Measurements from ENCODE around the gene OR14K1.
"Not testable (repeated sequence)": the region's sequence is repeated elsewhere in the genome, so short reads cannot be mapped to it uniquely, and the experiment has no call there.

OR14K1 gene, protein sequence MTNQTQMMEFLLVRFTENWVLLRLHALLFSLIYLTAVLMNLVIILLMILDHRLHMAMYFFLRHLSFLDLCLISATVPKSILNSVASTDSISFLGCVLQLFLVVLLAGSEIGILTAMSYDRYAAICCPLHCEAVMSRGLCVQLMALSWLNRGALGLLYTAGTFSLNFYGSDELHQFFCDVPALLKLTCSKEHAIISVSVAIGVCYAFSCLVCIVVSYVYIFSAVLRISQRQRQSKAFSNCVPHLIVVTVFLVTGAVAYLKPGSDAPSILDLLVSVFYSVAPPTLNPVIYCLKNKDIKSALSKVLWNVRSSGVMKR

DNA sequence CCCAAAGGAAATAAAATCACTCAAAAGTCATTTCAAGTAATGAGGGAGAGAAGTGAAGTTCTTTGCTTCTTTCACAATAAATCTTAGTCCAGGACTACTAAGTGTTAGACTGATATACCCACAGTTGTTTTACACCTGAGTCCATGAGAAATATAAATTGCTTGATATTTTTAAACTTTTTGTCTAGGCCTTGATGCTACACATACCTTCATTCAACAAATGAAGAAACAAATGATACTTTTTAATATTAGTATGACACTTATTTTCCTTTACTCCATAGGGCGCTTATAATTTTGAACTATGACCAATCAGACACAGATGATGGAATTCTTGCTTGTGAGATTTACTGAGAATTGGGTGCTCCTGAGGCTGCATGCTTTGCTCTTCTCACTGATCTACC is at the start of gene OR14K1:
OR14K1 (plus strand) TSS at position 301 of the 400 bp plus-strand sequence; CDS start at position 301, 0 bp downstream.
- FAIRE-seq, result no peak
- no peak for DNase-seq (ENCODE audit: insufficient read length, low spot score)

- DNase-seq (ENCODE audit: insufficient read length, low spot score), result no peak
- FAIRE-seq, result no peak
These were observed 37.1 kb upstream of the OR14K1 start for GRCh38 chr1:247701338-247701737.

DNA sequence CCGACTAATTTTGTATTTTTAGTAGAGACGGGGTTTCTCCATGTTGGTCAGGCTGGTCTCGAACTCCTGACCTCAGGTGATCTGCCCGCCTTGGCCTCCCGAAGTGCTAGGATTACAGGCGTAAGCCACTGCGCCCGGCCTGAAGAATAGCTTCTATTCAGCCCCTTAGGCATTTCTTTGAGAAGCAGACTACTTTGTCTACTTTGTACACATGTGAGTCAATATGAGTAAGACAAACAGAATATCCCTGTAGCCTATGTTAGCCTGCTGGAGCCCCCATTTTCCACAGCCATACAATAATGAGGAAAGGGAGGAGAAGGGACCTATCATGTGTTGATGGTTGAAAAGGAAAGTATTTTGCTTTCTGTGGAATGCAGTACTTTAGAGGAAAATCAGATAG is 27.7 kb upstream of the OR14K1 start:
- not testable (repeated sequence) for FAIRE-seq

GRCh38 chr1:247713753-247714152 is 24.7 kb upstream of the OR14K1 start:
- no peak for FAIRE-seq

More for the DNA sequence above, 27.7 kb upstream of the OR14K1 start:
- not testable (repeated sequence) for DNase-seq (ENCODE audit: insufficient read length, low spot score)

GRCh38 chr1:247716546-247716945 is 21.9 kb upstream of the OR14K1 start, which contains the start of gene OR6F1:
Gene OR6F1, minus strand, starts transcription at chr1:247716646. Its CDS starts 3,891 bp downstream, at chr1:247712755.
- no peak for FAIRE-seq
- DNase-seq (ENCODE audit: insufficient read length, low spot score), result no peak

More at GRCh38 chr1:247713753-247714152, 24.7 kb upstream of the OR14K1 start:
- no peak for DNase-seq (ENCODE audit: insufficient read length, low spot score)

GRCh38 chr1:247721222-247721621 is 17.2 kb upstream of the OR14K1 start:
- DNase-seq (ENCODE audit: insufficient read length, low spot score) (no peak), FAIRE-seq (no peak)

GRCh38 chr1:247740721-247741120 is 2.3 kb downstream of the OR14K1 start:
- DNase-seq (ENCODE audit: insufficient read length, low spot score), result no peak
- FAIRE-seq, result no peak

DNA sequence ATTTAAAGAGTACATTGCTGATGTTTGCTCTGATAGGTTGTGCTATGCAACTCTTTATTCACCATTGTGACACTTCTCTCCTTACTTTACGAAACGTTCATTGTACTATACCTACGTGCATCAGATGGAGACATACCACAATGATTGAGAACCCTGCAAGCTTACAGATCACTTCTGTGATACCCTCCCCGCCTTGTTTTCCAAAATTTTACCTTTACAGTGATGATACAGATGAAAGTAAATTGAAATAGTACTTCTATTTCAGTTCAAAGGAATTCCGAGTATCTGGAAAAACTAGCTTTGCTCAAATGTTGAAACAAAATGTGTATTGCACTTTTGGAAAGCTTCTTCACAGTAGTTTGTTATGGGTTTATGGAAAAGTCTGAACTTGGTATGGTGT is 3.3 kb downstream of the OR14K1 start:
- DNase-seq (ENCODE audit: insufficient read length, low spot score) (no peak), FAIRE-seq (no peak)

DNA sequence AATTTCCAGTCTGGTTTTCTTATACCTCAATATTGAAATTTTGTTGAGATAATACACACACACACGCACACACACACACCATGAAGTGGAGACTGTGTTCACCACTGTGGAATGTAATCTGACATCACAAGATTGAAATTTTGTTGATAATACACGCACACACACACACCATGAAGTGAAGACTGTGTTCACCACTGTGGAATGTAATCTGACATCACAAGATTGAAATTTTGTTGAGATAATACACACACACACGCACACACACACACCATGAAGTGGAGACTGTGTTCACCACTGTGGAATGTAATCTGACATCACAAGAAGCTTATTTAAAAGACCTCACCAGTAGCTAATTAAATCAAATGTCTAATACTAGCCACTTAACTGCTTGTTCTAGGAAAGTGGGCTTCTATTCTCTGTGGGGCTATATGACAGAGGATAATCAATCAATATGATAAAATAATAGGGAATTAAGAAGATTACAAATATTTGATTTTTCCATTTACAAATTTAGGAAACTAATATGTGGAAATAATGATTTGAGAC is 3.9 kb downstream of the OR14K1 start:
- not testable (repeated sequence) for FAIRE-seq; DNase-seq (ENCODE audit: insufficient read length, low spot score)

DNA sequence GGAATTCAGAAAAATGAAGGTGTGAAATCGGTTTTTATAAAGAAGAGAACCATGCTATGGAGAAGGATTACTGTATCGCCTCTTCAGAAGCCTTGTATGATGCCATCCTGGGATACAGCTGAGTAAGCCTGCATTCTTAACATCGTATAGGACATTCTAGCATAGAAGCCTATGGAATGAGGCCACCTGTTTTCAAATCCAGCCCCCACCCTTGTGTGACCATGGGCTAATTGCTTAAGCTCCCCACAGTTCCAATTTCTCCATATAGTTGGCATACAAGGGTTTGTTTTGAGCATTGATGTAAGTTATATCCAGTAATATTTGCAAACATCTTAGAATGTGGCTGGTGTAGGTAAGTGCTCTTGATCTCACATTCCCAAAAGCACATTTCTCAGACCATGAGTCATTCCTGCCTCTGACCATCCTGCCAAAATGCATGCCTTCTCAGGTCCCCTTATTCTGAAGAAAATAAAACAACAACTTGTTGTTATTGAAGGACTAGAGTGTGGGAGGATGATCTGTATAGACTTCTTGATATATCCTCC is 8.0 kb downstream of the OR14K1 start:
- no peak for FAIRE-seq
- DNase-seq (ENCODE audit: insufficient read length, low spot score), result no peak

- FAIRE-seq (no peak), DNase-seq (ENCODE audit: insufficient read length, low spot score) (no peak)
These were observed 9.2 kb downstream of the OR14K1 start for GRCh38 chr1:247747616-247748015.

GRCh38 chr1:247748041-247748440 is 9.6 kb downstream of the OR14K1 start, which contains the start of gene OR14A2:
Gene OR14A2, minus strand, starts transcription at chr1:247748141.
- DNase-seq (ENCODE audit: insufficient read length, low spot score), result no peak
- no peak for FAIRE-seq

- FAIRE-seq (no peak), DNase-seq (ENCODE audit: insufficient read length, low spot score) (no peak)
These were observed 11.5 kb downstream of the OR14K1 start for GRCh38 chr1:247749870-247750269.

- DNase-seq (ENCODE audit: insufficient read length, low spot score); FAIRE-seq: not testable (repeated sequence)
These were observed 15.9 kb downstream of the OR14K1 start for GRCh38 chr1:247754311-247754710.

DNA sequence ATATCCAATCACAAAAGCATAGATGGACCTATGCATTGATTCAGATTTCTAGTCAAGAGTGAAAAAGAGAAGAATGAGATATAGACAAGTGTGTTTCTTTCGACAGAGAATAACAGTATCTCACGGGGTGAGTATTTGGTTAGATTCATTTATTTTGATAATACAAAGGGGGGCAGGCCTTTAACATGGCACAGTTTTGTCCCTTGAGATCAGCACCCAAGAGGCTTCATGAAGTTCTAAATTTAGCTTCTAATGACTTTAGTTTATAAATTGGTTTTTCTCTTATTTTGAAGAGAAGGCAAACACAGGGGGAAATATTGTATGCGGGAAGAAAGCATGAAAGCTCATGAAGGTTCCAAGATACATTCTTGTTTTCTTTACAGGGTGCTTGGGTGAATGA is 22.0 kb downstream of the OR14K1 start, which contains the start of gene OR1C1:
OR1C1 (minus strand) TSS at position 101 of the 400 bp plus-strand sequence. CDS start 2,150 bp downstream, outside the sequence.
- no peak for FAIRE-seq
- DNase-seq (ENCODE audit: insufficient read length, low spot score), result no peak

DNA sequence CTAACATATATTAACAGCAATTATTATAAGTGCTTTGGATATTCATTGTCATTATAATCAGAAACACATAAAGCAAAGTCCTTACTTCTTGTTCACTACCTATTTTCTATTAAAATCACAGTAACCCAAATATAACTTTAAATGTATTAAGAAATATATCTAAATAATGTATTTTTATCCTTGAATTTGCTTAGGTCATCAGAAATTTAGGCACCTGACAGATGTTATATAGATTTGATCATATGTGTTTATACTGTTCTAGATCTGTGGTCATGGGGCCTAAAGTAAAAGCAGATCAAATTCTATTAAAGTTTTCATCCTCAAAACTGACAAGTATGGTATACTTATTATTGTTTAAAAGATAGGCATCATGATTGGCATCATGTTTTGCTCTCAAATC is 31.2 kb downstream of the OR14K1 start:
- no peak for FAIRE-seq
- DNase-seq (ENCODE audit: insufficient read length, low spot score), result no peak

Data from GM19239 (cell line).